WTC11 (cell line): ENCODE measurements around the gene GOLGA5. TPM values are rescaled to one million over a fixed set of nuclear protein-coding genes. Genes with fewer than 3 reads are reported as not detected.
A peak's percentile ranks its signal among the peaks of the same experiment; 100 is the strongest.

Source experiments
- ATAC-seq: fragments of 200-7000 bp; cut with Tn5 transposase; 2 replicates; pipeline ENCODE4 v1.10.0; 2021; ENCODE audit warnings: mild to moderate bottlenecking, moderate library complexity
- CTCF ChIA-PET: fragments of 300-600 bp; sonication (Branson Sonifier 250); formaldehyde crosslinking; loops from one replicate; lab custom pipeline; 2021; ENCODE audit warnings: antibody characterized with exemption; lab: Charles Lee
- POLR2A ChIA-PET: fragments of 350-600 bp; sonication (Branson Sonifier 250); formaldehyde crosslinking; loops from one replicate; lab custom pipeline; 2021; ENCODE audit warnings: antibody characterized with exemption; lab: Charles Lee
- DNase-seq: peaks from one replicate; pipeline ENCODE4 v3.0.0; 2021; ENCODE audit warnings: low spot score
- H3K27ac Mint-ChIP-seq: 2 replicates; pipeline ENCODE4 v1.8.0; 2021; ENCODE audit warnings: mixed read lengths
- H3K27me3 Mint-ChIP-seq: 2 replicates; pipeline ENCODE4 v1.8.0; 2021; ENCODE audit warnings: low read depth, mild to moderate bottlenecking, moderate library complexity, mixed read lengths
- H3K36me3 Mint-ChIP-seq: 2 replicates; pipeline ENCODE4 v1.8.0; 2021; ENCODE audit warnings: mixed read lengths
- H3K4me1 Mint-ChIP-seq: 2 replicates; pipeline ENCODE4 v1.8.0; 2022; ENCODE audit warnings: mixed read lengths
- H3K4me3 Mint-ChIP-seq: 2 replicates; pipeline ENCODE4 v1.8.0; 2021; ENCODE audit warnings: mild to moderate bottlenecking, moderate library complexity, mixed read lengths
- H3K9me3 Mint-ChIP-seq: 2 replicates; pipeline ENCODE4 v1.8.0; 2021; ENCODE audit warnings: mixed read lengths
- FOXJ3 ChIP-seq: sonication (generic); formaldehyde crosslinking; IDR thresholded peaks from 2 replicates; pipeline ENCODE4 v1.9.0; 2021; ENCODE audit warnings: missing genetic modification reagents, mild to moderate bottlenecking, borderline replicate concordance
- GRHL2 ChIP-seq: fragments of 250-450 bp; sonication (Bioruptor Pico); IDR thresholded peaks from 2 replicates; pipeline ENCODE4 v1.8.0; 2022; ENCODE audit warnings: mild to moderate bottlenecking, moderate library complexity; ENCODE audit not compliant: insufficient replicate concordance, severe bottlenecking
- JAZF1 ChIP-seq: fragments of 250-450 bp; sonication (Bioruptor Pico); IDR thresholded peaks from 2 replicates; pipeline ENCODE4 v1.9.0; 2021; ENCODE audit warnings: moderate library complexity, mild to moderate bottlenecking, inconsistent platforms
- JUN ChIP-seq: sonication (generic); formaldehyde crosslinking; IDR thresholded peaks from 2 replicates; pipeline ENCODE4 v1.8.0; 2023; ENCODE audit warnings: mild to moderate bottlenecking, missing genetic modification reagents
- NFATC4 ChIP-seq: fragments of 250-450 bp; sonication (Bioruptor Pico); IDR thresholded peaks from 2 replicates; pipeline ENCODE4 v1.9.0; 2021; ENCODE audit warnings: mild to moderate bottlenecking
- SMAD4 ChIP-seq: sonication (generic); formaldehyde crosslinking; IDR thresholded peaks from 2 replicates; pipeline ENCODE4 v1.8.0; 2022; ENCODE audit warnings: mild to moderate bottlenecking, missing genetic modification reagents
- TCF7 ChIP-seq: sonication (generic); formaldehyde crosslinking; IDR thresholded peaks from 2 replicates; pipeline ENCODE4 v1.8.0; 2022; ENCODE audit warnings: mild to moderate bottlenecking, low read depth, missing genetic modification reagents, moderate library complexity
- TEAD4 ChIP-seq: sonication (generic); formaldehyde crosslinking; IDR thresholded peaks from 2 replicates; pipeline ENCODE4 v1.8.0; 2022; ENCODE audit warnings: mild to moderate bottlenecking, missing genetic modification reagents
- TP53 ChIP-seq: sonication (generic); formaldehyde crosslinking; IDR thresholded peaks from 2 replicates; pipeline ENCODE4 v1.8.1; 2023; ENCODE audit warnings: mild to moderate bottlenecking, missing genetic modification reagents
- ZNF317 ChIP-seq: sonication (generic); formaldehyde crosslinking; IDR thresholded peaks from 2 replicates; pipeline ENCODE4 v1.8.1; 2023; ENCODE audit warnings: low read depth, mild to moderate bottlenecking, moderate library complexity, missing genetic modification reagents, borderline replicate concordance
- total RNA-seq: library from RNA; stranded (reverse); gene quantifications from 3 replicates; pipeline ENCODE4 v1.2.3, GENCODE V29; 2021
- TF ChIP-seq, protein P1 (sequence below): sonication (generic); formaldehyde crosslinking; conservative IDR thresholded peaks from 2 replicates; pipeline ENCODE4 v1.8.1; 2022; ENCODE audit warnings: mild to moderate bottlenecking, missing genetic modification reagents
- TF ChIP-seq, protein P2 (sequence below): sonication (generic); formaldehyde crosslinking; IDR thresholded peaks from 2 replicates; pipeline ENCODE4 v1.8.0; 2022; ENCODE audit warnings: missing genetic modification reagents
- TF ChIP-seq, protein P3 (sequence below): sonication (generic); formaldehyde crosslinking; IDR thresholded peaks from 2 replicates; pipeline ENCODE4 v1.8.1; 2022; ENCODE audit warnings: missing genetic modification reagents, borderline replicate concordance
- TF ChIP-seq, protein P4 (sequence below): fragments of 250-450 bp; sonication (Bioruptor Pico); IDR thresholded peaks from 2 replicates; pipeline ENCODE4 v1.8.0; 2021; ENCODE audit warnings: mild to moderate bottlenecking
- TF ChIP-seq, protein P5 (sequence below): fragments of 250-450 bp; sonication (Bioruptor Pico); IDR thresholded peaks from 2 replicates; pipeline ENCODE4 v2.1.2; 2022; ENCODE audit warnings: mild to moderate bottlenecking, moderate library complexity

Gene GOLGA5
- total RNA-seq, 1 experiment from 2014 or later, result 27.0 TPM

DNA sequence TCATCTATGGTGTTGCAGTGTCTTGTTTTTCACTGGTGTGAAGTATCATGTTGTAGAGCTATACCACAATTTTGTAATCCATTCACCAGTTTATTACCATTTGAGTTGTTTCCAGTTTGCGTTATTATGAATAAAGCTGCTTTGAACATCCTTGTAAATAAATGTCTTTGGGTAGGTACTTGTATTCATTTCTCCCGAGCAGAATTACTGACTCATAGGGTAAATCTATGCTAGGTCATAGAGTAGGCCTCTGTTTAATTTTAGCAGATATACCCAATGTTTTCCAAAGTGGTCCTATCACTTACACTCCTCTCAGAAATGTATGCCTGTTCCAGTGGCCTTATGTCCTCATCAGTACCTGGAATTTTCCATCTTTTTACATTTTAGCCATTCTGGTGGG is 6.6 kb upstream of the GOLGA5 start:
- no peak overlapping the region for H3K4me3 Mint-ChIP-seq
- H3K4me1 Mint-ChIP-seq, result peaks cover 2% of the 10 kb centered on the region; the same call in 1 of the 2 replicates
- ATAC-seq (no peak), DNase-seq (no peak)
- ChIA-PET CTCF (interaction anchor here (0.6 kb wide), 1 partner anchor 101 kb away, joined by 3 read pairs; no protein-coding TSS in a partner anchor), POLR2A (no interaction called here)
- peaks cover 38% of the 10 kb centered on the region for H3K9me3 Mint-ChIP-seq
- peaks cover 20% of the 10 kb centered on the region for H3K27me3 Mint-ChIP-seq
- no peak for TF ChIP-seq TEAD4 (CRISPR knock-in tag)
- no peak for TF ChIP-seq SMAD4 (CRISPR knock-in tag)
- TF ChIP-seq, protein P1, sequence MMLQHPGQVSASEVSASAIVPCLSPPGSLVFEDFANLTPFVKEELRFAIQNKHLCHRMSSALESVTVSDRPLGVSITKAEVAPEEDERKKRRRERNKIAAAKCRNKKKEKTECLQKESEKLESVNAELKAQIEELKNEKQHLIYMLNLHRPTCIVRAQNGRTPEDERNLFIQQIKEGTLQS (CRISPR knock-in tag), result no peak
- TF ChIP-seq FOXJ3 (CRISPR knock-in tag), result no peak
- no peak for TF ChIP-seq JUN (CRISPR knock-in tag)
- no peak for TF ChIP-seq JAZF1 (CRISPR knock-in tag)
- no peak for TF ChIP-seq GRHL2 (CRISPR knock-in tag)
- TF ChIP-seq, protein P2, sequence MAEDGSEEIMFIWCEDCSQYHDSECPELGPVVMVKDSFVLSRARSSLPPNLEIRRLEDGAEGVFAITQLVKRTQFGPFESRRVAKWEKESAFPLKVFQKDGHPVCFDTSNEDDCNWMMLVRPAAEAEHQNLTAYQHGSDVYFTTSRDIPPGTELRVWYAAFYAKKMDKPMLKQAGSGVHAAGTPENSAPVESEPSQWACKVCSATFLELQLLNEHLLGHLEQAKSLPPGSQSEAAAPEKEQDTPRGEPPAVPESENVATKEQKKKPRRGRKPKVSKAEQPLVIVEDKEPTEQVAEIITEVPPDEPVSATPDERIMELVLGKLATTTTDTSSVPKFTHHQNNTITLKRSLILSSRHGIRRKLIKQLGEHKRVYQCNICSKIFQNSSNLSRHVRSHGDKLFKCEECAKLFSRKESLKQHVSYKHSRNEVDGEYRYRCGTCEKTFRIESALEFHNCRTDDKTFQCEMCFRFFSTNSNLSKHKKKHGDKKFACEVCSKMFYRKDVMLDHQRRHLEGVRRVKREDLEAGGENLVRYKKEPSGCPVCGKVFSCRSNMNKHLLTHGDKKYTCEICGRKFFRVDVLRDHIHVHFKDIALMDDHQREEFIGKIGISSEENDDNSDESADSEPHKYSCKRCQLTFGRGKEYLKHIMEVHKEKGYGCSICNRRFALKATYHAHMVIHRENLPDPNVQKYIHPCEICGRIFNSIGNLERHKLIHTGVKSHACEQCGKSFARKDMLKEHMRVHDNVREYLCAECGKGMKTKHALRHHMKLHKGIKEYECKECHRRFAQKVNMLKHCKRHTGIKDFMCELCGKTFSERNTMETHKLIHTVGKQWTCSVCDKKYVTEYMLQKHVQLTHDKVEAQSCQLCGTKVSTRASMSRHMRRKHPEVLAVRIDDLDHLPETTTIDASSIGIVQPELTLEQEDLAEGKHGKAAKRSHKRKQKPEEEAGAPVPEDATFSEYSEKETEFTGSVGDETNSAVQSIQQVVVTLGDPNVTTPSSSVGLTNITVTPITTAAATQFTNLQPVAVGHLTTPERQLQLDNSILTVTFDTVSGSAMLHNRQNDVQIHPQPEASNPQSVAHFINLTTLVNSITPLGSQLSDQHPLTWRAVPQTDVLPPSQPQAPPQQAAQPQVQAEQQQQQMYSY, result no peak
- TF ChIP-seq, protein P3, sequence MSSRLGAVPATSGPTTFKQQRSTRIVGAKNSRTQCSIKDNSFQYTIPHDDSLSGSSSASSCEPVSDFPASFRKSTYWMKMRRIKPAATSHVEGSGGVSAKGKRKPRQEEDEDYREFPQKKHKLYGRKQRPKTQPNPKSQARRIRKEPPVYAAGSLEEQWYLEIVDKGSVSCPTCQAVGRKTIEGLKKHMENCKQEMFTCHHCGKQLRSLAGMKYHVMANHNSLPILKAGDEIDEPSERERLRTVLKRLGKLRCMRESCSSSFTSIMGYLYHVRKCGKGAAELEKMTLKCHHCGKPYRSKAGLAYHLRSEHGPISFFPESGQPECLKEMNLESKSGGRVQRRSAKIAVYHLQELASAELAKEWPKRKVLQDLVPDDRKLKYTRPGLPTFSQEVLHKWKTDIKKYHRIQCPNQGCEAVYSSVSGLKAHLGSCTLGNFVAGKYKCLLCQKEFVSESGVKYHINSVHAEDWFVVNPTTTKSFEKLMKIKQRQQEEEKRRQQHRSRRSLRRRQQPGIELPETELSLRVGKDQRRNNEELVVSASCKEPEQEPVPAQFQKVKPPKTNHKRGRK (CRISPR knock-in tag), result no peak
- TF ChIP-seq, protein P4, sequence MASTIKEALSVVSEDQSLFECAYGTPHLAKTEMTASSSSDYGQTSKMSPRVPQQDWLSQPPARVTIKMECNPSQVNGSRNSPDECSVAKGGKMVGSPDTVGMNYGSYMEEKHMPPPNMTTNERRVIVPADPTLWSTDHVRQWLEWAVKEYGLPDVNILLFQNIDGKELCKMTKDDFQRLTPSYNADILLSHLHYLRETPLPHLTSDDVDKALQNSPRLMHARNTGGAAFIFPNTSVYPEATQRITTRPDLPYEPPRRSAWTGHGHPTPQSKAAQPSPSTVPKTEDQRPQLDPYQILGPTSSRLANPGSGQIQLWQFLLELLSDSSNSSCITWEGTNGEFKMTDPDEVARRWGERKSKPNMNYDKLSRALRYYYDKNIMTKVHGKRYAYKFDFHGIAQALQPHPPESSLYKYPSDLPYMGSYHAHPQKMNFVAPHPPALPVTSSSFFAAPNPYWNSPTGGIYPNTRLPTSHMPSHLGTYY (CRISPR knock-in tag), result no peak
- no peak for TF ChIP-seq NFATC4 (CRISPR knock-in tag)
- no peak for TF ChIP-seq TP53
- TF ChIP-seq, protein P5, sequence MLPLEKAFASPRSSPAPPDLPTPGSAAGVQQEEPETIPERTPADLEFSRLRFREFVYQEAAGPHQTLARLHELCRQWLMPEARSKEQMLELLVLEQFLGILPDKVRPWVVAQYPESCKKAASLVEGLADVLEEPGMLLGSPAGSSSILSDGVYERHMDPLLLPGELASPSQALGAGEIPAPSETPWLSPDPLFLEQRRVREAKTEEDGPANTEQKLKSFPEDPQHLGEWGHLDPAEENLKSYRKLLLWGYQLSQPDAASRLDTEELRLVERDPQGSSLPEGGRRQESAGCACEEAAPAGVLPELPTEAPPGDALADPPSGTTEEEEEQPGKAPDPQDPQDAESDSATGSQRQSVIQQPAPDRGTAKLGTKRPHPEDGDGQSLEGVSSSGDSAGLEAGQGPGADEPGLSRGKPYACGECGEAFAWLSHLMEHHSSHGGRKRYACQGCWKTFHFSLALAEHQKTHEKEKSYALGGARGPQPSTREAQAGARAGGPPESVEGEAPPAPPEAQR, result no peak
- no peak overlapping the region for H3K27ac Mint-ChIP-seq
- peaks cover 24% of the 10 kb centered on the region for H3K36me3 Mint-ChIP-seq

GRCh38 chr14:92789457-92790089 is 4.5 kb upstream of the GOLGA5 start:
- CTCF ChIA-PET, result no interaction called here
- no peak for ATAC-seq

More at GRCh38 chr14:92789457-92790089, 4.5 kb upstream of the GOLGA5 start:
- no peak for TF ChIP-seq TCF7 (CRISPR knock-in tag)
- TF ChIP-seq ZNF317 (CRISPR knock-in tag), result peak; percentile 71; the same call in 1 of the 2 replicates
- H3K36me3 Mint-ChIP-seq, result peaks cover 24% of the 10 kb centered on the region
- no peak overlapping the region for H3K27ac Mint-ChIP-seq
- H3K4me1 Mint-ChIP-seq, result peaks cover 13% of the 10 kb centered on the region
- POLR2A ChIA-PET, result no interaction called here
- H3K9me3 Mint-ChIP-seq, result peaks cover 41% of the 10 kb centered on the region
- DNase-seq, result no peak
- H3K4me3 Mint-ChIP-seq, result no peak overlapping the region
- peaks cover 20% of the 10 kb centered on the region for H3K27me3 Mint-ChIP-seq
